GM19035 (cell line): ENCODE results near the gene ACAT1.
"Not testable (repeated sequence)": the region's sequence is repeated elsewhere in the genome, so short reads cannot be mapped to it uniquely, and the experiment has no call there.

Source experiments
- ATAC-seq: cut with Tn5 transposase; IDR thresholded peaks from one replicate; pipeline ENCODE4 v1.9.1; 2021; ENCODE audit not compliant: unreplicated experiment

The ACAT1 gene

GRCh38 chr11:108144615-108145014 lies 23.2 kb downstream of the ACAT1 start:
- no peak for ATAC-seq

GRCh38 chr11:108147150-108147549 lies 25.8 kb downstream of the ACAT1 start:
- no peak for ATAC-seq

- no peak for ATAC-seq
Measured at GRCh38 chr11:108148556-108148955, 27.2 kb downstream of the ACAT1 start.

- no peak for ATAC-seq
Measured at GRCh38 chr11:108154591-108154990, 33.2 kb downstream of the ACAT1 start.

GRCh38 chr11:108160970-108161566 lies 39.7 kb downstream of the ACAT1 start:
- peak; percentile 99 for ATAC-seq

- ATAC-seq = not testable (repeated sequence)
Measured at GRCh38 chr11:108162878-108163277, 41.5 kb downstream of the ACAT1 start.

- no peak for ATAC-seq
Measured at GRCh38 chr11:108167624-108168023, 46.3 kb downstream of the ACAT1 start.

- no peak for ATAC-seq
Measured at GRCh38 chr11:108170184-108170583, 48.8 kb downstream of the ACAT1 start.

- no peak for ATAC-seq
Measured at GRCh38 chr11:108177570-108177969, 56.2 kb downstream of the ACAT1 start.

- no peak for ATAC-seq
Measured at GRCh38 chr11:108193725-108194124, 72.4 kb downstream of the ACAT1 start.

GRCh38 chr11:108196901-108197300 lies 75.5 kb downstream of the ACAT1 start:
- no peak for ATAC-seq
